Adipose tissue (tissue), 3 donors: ENCODE data around the gene DDR2. TPM values are rescaled to one million over a fixed set of nuclear protein-coding genes. Genes with fewer than 3 reads are reported as not detected.
"Not testable (repeated sequence)": the region's sequence is repeated elsewhere in the genome, so short reads cannot be mapped to it uniquely, and the experiment has no call there.

Experiments
- H3K27ac ChIP-seq: one replicate; pipeline ENCODE4 v1.5.1; 2013; ENCODE audit warnings: low read depth, low read length
- WGBS, 3 donors: extraction: QIAGEN DNeasy Blood & Tissue Kit; methylation state at CpG; one replicate each; pipeline ENCODE4 v1.1.7; 2013; 5-methylcytosine and 5-hydroxymethylcytosine counted together
- polyA plus RNA-seq, 3 donors: library from polyadenylated mRNA; stranded (reverse); fragments of 200-250 nt; gene quantifications; one replicate each; pipeline ENCODE4 v1.2.3, GENCODE V29; 2013
- donor health status: healthy with polysubstance abuse.
- donor health status: Bipolar disorder and iron deficiency.
- donor health status: healthy.

The DDR2 gene
- polyA plus RNA-seq, 3 donors: 1.9 to 101 (median 26.4) TPM

- no peak overlapping the region for H3K27ac ChIP-seq
These were observed 99.8 kb downstream of the DDR2 start for GRCh38 chr1:162732094-162732493.

- WGBS, 3 donors: 51 to 80% (median 79%) methylated on average over 8 of the region's 8 CpGs
- H3K27ac ChIP-seq: no peak overlapping the region
These were observed 100.5 kb downstream of the DDR2 start for GRCh38 chr1:162732566-162733335.

GRCh38 chr1:162733336-162733590, 101.0 kb downstream of the DDR2 start:
- WGBS, 3 donors: 33 to 60% (median 56%) methylated on average over 1 of the region's 1 CpG
- H3K27ac ChIP-seq: no peak overlapping the region

GRCh38 chr1:162734047-162734446, 101.8 kb downstream of the DDR2 start:
- H3K27ac ChIP-seq: no peak overlapping the region
- WGBS, 3 donors: 71 to 83% (median 75%) methylated on average over 2 of the region's 2 CpGs

- no peak overlapping the region for H3K27ac ChIP-seq
- whole genome bisulfite sequencing, 3 donors: 86 to 92% (median 92%) methylated on average over 3 of the region's 3 CpGs
These were observed 103.9 kb downstream of the DDR2 start for GRCh38 chr1:162736184-162736583.

- 83 to 91% (median 87%) methylated on average over 3 of the region's 3 CpGs for WGBS, 3 donors
These were observed 104.4 kb downstream of the DDR2 start for GRCh38 chr1:162736633-162737067.

GRCh38 chr1:162740755-162741154, 108.5 kb downstream of the DDR2 start:
- WGBS, 3 donors: 55 to 74% (median 72%) methylated on average over 4 of the region's 4 CpGs
- no peak overlapping the region for H3K27ac ChIP-seq

More at GRCh38 chr1:162736633-162737067, 104.4 kb downstream of the DDR2 start:
- no peak overlapping the region for H3K27ac ChIP-seq

- no peak overlapping the region for H3K27ac ChIP-seq
- WGBS, 3 donors: 72 to 85% (median 84%) methylated on average over 2 of the region's 2 CpGs
These were observed 109.3 kb downstream of the DDR2 start for GRCh38 chr1:162741574-162741973.

GRCh38 chr1:162746264-162746942, 114.1 kb downstream of the DDR2 start:
- WGBS, 3 donors: 91 to 94% (median 93%) methylated on average over 14 of the region's 14 CpGs
- H3K27ac ChIP-seq: not testable (repeated sequence)

GRCh38 chr1:162753001-162753658, 120.9 kb downstream of the DDR2 start:
- H3K27ac ChIP-seq: no peak overlapping the region
- WGBS, 3 donors: 95 to 100% (median 97%) methylated on average over 1 of the region's 1 CpG

- no peak overlapping the region for H3K27ac ChIP-seq
- WGBS, 3 donors: 73 to 93% (median 93%) methylated on average over 1 of the region's 1 CpG
These were observed 121.8 kb downstream of the DDR2 start for GRCh38 chr1:162753998-162754585.

- H3K27ac ChIP-seq: no peak overlapping the region
- WGBS, 3 donors: 83 to 91% (median 88%) methylated on average over 3 of the region's 3 CpGs
These were observed 123.0 kb downstream of the DDR2 start for GRCh38 chr1:162755306-162755705.

GRCh38 chr1:162756523-162756922, 124.3 kb downstream of the DDR2 start:
- WGBS, 3 donors: 74 to 85% (median 78%) methylated on average over 5 of the region's 5 CpGs
- H3K27ac ChIP-seq: no peak overlapping the region

GRCh38 chr1:162757476-162757875, 125.2 kb downstream of the DDR2 start:
- H3K27ac ChIP-seq: no peak overlapping the region
- 36 to 51% (median 45%) methylated on average over 1 of the region's 1 CpG for WGBS, 3 donors

- WGBS, 3 donors: 81 to 90% (median 90%) methylated on average over 1 of the region's 1 CpG
- no peak overlapping the region for H3K27ac ChIP-seq
These were observed 133.5 kb downstream of the DDR2 start for GRCh38 chr1:162765788-162766187.

- H3K27ac ChIP-seq: no peak overlapping the region
- WGBS, 3 donors: 74 to 91% (median 81%) methylated on average over 4 of the region's 4 CpGs
These were observed 140.4 kb downstream of the DDR2 start for GRCh38 chr1:162772571-162773154.

- H3K27ac ChIP-seq: no peak overlapping the region
These were observed 141.7 kb downstream of the DDR2 start for GRCh38 chr1:162774007-162774406.

GRCh38 chr1:162779043-162779442, 146.8 kb downstream of the DDR2 start:
- H3K27ac ChIP-seq: no peak overlapping the region
- 82 to 100% (median 97%) methylated on average over 1 of the region's 1 CpG for WGBS, 3 donors

GRCh38 chr1:162782671-162783070, 150.4 kb downstream of the DDR2 start:
- no peak overlapping the region for H3K27ac ChIP-seq
